Type B pancreatic cell (in vitro differentiated cells): ENCODE results near the gene PHETA1. TPM values are rescaled to one million over a fixed set of nuclear protein-coding genes. Genes with fewer than 3 reads are reported as not detected.
"Not testable (repeated sequence)": the region's sequence is repeated elsewhere in the genome, so short reads cannot be mapped to it uniquely, and the experiment has no call there.

Experiments used
- DNase-seq: peaks from one replicate; pipeline ENCODE4 v3.0.0; 2021; ENCODE audit warnings: mixed read lengths; ENCODE audit not compliant: unreplicated experiment; ENCODE audit errors: extremely low spot score
- H3K27ac Mint-ChIP-seq: 2 replicates; pipeline ENCODE4 v1.8.0; 2021; ENCODE audit warnings: mild to moderate bottlenecking, mixed read lengths
- H3K27me3 Mint-ChIP-seq: 2 replicates; pipeline ENCODE4 v1.8.0; 2021; ENCODE audit warnings: mixed read lengths
- H3K36me3 Mint-ChIP-seq: 2 replicates; pipeline ENCODE4 v1.8.0; 2021; ENCODE audit warnings: mixed read lengths
- H3K4me1 Mint-ChIP-seq: one replicate; pipeline ENCODE4 v1.8.0; 2021; ENCODE audit warnings: mixed read lengths; ENCODE audit not compliant: unreplicated experiment
- H3K4me3 Mint-ChIP-seq: 2 replicates; pipeline ENCODE4 v1.8.0; 2021; ENCODE audit warnings: mild to moderate bottlenecking, mixed read lengths
- H3K9me3 Mint-ChIP-seq: 2 replicates; pipeline ENCODE4 v1.8.0; 2021; ENCODE audit warnings: mixed read lengths
- total RNA-seq: library from RNA; stranded (reverse); gene quantifications from 2 replicates; pipeline ENCODE4 v1.2.1, GENCODE V29; 2021; ENCODE audit warnings: low replicate concordance
- TF ChIP-seq, protein P1 (sequence below): fragments of 200-600 bp; sonication (generic); conservative IDR thresholded peaks from 2 replicates; pipeline ENCODE4 v1.5.0; 2021; ENCODE audit warnings: antibody characterized with exemption, mild to moderate bottlenecking

PHETA1 gene
- total RNA-seq, 1 donor from 2014 or later = 25.5 TPM

DNA sequence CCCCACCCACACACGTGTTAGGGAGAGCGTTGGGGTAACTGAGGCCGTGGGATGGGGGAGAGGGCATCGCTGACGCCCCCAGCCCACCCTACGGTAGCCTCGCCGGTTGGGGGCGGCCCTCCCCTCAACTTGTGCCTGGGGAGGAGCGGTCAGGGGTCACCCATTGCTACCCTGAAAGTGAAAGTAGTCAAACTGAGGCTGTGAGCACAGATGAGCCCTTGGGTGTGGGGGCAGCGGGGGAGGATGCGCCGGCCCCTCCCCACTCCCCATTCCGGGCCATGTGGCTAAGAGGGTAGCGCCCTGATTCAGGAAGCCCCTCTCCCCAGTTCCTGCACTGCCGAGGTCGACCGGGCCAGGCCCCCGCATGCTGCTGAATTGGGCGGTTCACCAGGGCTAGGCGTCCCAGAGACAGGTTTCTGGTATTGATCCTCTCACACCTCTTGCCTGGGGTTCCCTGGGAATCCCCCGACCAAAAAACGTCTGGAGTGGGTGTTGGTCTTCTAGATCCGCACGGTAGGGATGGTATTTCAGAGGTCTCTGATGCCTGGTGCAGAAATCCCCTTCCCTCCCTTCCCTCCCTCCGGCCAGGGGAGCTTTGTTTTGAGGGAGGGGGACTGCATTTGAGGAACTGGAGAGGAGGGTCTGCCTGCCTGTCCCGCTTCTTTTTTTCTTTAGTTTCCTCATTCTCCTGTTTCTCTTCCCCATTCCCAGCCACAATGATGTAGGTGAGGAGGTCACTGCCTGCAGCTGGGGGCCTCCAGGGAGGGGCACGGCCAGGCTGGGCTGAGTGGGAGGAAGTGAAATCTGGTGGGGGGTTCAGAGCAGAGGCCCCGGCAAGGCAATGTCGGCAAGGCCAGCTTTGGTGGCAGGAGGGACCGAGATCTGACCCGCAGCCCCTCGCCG, 37.8 kb upstream of the PHETA1 start:
- peaks cover 27% of the 10 kb centered on the region for H3K4me1 Mint-ChIP-seq

DNA sequence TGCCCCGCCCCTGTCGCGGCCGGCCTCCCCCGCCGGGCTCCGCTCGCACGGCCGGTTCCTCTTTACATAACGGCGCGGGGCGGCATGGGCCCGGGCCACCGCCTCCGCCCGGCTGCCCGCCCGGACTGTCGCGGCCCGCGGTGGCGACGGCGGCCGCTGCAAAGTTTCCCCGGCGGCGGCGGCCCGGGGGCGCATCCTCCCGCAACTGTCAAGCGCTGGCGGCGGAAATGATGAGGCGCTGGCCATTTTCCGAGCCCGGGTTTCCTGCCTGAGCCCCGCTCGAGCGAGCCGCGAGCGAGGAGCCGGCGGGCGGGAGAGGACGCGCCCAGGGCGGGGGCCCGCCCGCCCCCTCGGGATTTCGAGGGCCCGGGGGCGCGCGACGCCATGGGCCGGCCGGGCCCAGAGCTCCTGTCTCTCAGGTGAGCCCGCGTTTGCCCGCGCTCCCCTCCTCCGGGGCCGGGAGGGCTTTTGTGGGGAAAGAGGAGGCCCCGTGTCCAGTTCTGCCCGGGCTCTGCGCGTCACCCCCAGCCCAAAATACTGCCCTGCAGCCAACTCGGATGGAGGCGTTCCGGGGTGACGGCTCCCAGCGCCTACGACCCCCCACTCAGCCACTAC, 37.1 kb upstream of the PHETA1 start, which contains the start of gene SH2B3:
Gene SH2B3, plus strand, starts transcription at position 65 of the 615 bp plus-strand sequence. CDS start 12,223 bp downstream, outside the sequence.
- peak within 1 kb of the TSS; percentile 74 for H3K27ac Mint-ChIP-seq
- peaks cover 27% of the 10 kb centered on the region for H3K4me1 Mint-ChIP-seq
- H3K27me3 Mint-ChIP-seq = peaks cover 26% of the 10 kb centered on the region
- no peak for DNase-seq
- H3K36me3 Mint-ChIP-seq = no peaks in the 10 kb centered on the region
- H3K9me3 Mint-ChIP-seq = no peaks in the 10 kb centered on the region
- H3K4me3 Mint-ChIP-seq = peak within 1 kb of the TSS; percentile 87
- TF ChIP-seq, protein P1, sequence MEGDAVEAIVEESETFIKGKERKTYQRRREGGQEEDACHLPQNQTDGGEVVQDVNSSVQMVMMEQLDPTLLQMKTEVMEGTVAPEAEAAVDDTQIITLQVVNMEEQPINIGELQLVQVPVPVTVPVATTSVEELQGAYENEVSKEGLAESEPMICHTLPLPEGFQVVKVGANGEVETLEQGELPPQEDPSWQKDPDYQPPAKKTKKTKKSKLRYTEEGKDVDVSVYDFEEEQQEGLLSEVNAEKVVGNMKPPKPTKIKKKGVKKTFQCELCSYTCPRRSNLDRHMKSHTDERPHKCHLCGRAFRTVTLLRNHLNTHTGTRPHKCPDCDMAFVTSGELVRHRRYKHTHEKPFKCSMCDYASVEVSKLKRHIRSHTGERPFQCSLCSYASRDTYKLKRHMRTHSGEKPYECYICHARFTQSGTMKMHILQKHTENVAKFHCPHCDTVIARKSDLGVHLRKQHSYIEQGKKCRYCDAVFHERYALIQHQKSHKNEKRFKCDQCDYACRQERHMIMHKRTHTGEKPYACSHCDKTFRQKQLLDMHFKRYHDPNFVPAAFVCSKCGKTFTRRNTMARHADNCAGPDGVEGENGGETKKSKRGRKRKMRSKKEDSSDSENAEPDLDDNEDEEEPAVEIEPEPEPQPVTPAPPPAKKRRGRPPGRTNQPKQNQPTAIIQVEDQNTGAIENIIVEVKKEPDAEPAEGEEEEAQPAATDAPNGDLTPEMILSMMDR = no peak

More for the DNA sequence above, 37.8 kb upstream of the PHETA1 start:
- TF ChIP-seq, protein P1 = no peak
- H3K36me3 Mint-ChIP-seq = no peaks in the 10 kb centered on the region
- peak overlapping the region; percentile 85 for H3K4me3 Mint-ChIP-seq
- no peaks in the 10 kb centered on the region for H3K9me3 Mint-ChIP-seq
- peaks cover 26% of the 10 kb centered on the region for H3K27me3 Mint-ChIP-seq
- no peak overlapping the region for H3K27ac Mint-ChIP-seq
- DNase-seq = no peak

DNA sequence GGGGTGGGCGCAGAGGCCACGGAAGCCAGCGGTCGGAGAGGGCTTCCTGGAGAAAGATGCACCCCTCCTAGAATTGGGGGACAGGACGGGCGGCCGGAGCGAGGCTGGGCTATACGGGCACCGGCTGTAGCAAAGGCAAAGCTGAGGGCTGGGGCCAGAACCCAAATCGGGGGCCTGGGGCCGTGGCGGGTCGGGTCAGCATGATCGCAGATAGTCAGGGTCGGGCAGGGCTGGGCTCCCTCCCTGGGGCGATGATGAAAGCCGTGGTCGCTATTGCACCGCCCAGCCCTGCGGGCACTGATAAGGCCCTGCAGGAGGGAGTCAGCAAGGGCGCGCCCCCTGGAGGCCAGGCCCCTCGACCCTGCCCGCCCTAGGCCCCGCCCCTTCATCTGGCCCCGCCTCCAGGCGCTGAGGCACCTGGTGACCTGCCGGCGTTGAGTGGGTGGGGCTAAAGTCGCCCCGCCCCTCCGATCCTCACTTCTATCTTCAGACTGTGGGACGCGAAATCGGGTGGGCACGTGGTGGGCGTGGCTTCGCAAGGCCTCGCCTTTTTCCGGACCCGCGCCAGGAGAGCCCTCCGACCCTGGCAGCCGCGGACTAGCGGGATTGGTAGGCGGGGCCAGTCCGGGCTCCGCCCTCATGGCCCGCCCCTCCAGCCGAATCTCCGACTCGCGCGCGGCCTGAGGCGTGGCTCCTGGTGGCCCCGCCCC, 36.4 kb upstream of the PHETA1 start:
- DNase-seq = peak; percentile 97
- Mint-ChIP-seq H3K27ac (no peak overlapping the region), H3K9me3 (no peaks in the 10 kb centered on the region), H3K4me3 (peak overlapping the region; percentile 87), H3K4me1 (peaks cover 27% of the 10 kb centered on the region), H3K27me3 (peaks cover 26% of the 10 kb centered on the region), H3K36me3 (no peaks in the 10 kb centered on the region)
- TF ChIP-seq, protein P1 = peak; percentile 71

- H3K9me3 Mint-ChIP-seq = no peaks in the 10 kb centered on the region
- peak overlapping the region; percentile 74 for H3K27ac Mint-ChIP-seq
- H3K27me3 Mint-ChIP-seq = peaks cover 28% of the 10 kb centered on the region
- H3K4me1 Mint-ChIP-seq = peaks cover 27% of the 10 kb centered on the region
- peak overlapping the region; percentile 85 for H3K4me3 Mint-ChIP-seq
- TF ChIP-seq, protein P1 = no peak
- no peak for DNase-seq
- no peaks in the 10 kb centered on the region for H3K36me3 Mint-ChIP-seq
Observed at GRCh38 chr12:111404362-111405148, 35.7 kb upstream of the PHETA1 start.

DNA sequence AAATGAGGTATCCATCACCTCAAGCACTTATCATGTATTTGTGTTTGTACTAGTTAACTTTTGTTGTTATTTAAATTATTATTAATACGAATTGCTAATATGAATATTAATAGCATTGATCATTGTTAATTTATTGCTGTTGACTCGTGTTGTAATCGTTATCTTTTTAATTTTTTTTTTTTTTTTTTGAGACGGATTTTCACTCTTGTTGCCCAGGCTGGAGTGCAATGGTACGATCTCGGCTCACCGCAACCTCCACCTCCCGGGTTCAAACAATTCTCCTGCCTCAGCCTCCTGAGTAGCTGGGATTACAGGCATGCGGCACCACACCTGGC, 33.6 kb upstream of the PHETA1 start:
- DNase-seq, H3K4me3 Mint-ChIP-seq, H3K36me3 Mint-ChIP-seq, H3K9me3 Mint-ChIP-seq, H3K27ac Mint-ChIP-seq: not testable (repeated sequence)
- H3K4me1 Mint-ChIP-seq = peaks cover 26% of the 10 kb centered on the region
- peaks cover 28% of the 10 kb centered on the region for H3K27me3 Mint-ChIP-seq
